Brain microvascular endothelial cell (primary cell): ENCODE measurements around the gene VSIG10L.

Experiments
- DNase-seq: peaks from one replicate; pipeline ENCODE4 v3.0.0-alpha.2; 2020
- H3K27ac ChIP-seq: fragments of 250-450 bp; sonication (Bioruptor Pico); 2 replicates; pipeline ENCODE4 v1.5.1; 2020; ENCODE audit warnings: mild to moderate bottlenecking, moderate library complexity
- H3K27me3 ChIP-seq: fragments of 250-450 bp; sonication (Bioruptor Pico); replicated peaks from 2 replicates; pipeline ENCODE4 v1.5.1; 2020; ENCODE audit warnings: mild to moderate bottlenecking
- H3K36me3 ChIP-seq: fragments of 250-450 bp; sonication (Bioruptor Pico); replicated peaks from 2 replicates; pipeline ENCODE4 v1.5.1; 2020; ENCODE audit warnings: mild to moderate bottlenecking
- H3K4me3 ChIP-seq: 2 replicates; pipeline ENCODE4 v1.5.1; 2011; ENCODE audit warnings: low read depth, mild to moderate bottlenecking, control low read depth, low read length, moderate library complexity
- in situ Hi-C: cut with HindIII; loops from 2 replicates; pipeline ENCODE4 v1.10.0; 2017; ENCODE audit warnings: low sequenced_read_pairs, low pct_ligation_motif_present
- TF ChIP-seq, protein P1 (sequence below): IDR thresholded peaks from 2 replicates; pipeline ENCODE4 v1.5.1; 2011; ENCODE audit warnings: low read depth, mild to moderate bottlenecking, moderate library complexity, low read length, control low read depth, inconsistent platforms; ENCODE audit errors: missing control alignments

Gene VSIG10L

GRCh38 chr19:51337861-51338562 is 3.9 kb downstream of the VSIG10L start:
- no peak for DNase-seq
- TF ChIP-seq, protein P1, sequence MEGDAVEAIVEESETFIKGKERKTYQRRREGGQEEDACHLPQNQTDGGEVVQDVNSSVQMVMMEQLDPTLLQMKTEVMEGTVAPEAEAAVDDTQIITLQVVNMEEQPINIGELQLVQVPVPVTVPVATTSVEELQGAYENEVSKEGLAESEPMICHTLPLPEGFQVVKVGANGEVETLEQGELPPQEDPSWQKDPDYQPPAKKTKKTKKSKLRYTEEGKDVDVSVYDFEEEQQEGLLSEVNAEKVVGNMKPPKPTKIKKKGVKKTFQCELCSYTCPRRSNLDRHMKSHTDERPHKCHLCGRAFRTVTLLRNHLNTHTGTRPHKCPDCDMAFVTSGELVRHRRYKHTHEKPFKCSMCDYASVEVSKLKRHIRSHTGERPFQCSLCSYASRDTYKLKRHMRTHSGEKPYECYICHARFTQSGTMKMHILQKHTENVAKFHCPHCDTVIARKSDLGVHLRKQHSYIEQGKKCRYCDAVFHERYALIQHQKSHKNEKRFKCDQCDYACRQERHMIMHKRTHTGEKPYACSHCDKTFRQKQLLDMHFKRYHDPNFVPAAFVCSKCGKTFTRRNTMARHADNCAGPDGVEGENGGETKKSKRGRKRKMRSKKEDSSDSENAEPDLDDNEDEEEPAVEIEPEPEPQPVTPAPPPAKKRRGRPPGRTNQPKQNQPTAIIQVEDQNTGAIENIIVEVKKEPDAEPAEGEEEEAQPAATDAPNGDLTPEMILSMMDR = no peak
- in situ Hi-C loops = no loop called here
- H3K27ac ChIP-seq = no peak overlapping the region
- no peaks in the 10 kb centered on the region for H3K36me3 ChIP-seq
- no peaks in the 10 kb centered on the region for H3K27me3 ChIP-seq
- no peak overlapping the region for H3K4me3 ChIP-seq

DNA sequence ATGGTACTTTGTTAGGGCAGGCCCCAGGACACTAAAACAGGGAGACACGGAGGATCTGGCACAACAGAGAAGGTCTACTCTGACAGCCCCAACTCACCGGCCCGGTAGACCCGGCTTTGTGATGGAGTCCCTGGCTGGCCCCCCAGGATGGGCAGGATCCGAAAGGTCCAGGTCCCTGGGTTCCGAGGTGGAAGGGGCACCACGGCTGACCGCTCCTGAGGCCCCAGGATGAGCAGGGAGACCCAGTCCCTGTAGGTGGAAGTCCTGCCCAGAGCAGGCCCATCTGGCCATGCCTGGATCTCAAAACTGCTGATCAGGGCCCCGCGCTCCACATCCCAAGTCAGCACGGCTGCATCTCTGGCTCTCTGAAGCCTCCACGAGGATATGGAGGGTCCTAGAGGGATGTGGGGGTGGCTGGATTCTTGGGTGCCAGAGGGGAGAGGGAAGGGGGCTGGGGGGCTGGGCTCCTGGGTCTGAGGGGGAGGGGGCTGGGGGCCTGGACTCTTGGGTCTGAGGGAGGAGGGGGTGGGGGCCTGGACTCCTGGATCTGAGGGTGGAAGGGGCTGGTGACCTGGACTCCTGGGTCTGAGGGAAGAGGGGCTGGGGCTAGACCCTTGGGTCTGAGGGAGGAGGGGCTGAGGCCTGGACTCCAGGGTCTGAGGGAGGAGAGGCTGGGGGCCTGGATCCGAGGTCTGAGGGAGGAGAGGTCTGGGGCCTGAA is 4.6 kb downstream of the VSIG10L start:
- DNase-seq = no peak
- Histone ChIP-seq H3K36me3 (no peaks in the 10 kb centered on the region), H3K4me3 (no peak overlapping the region), H3K27me3 (no peaks in the 10 kb centered on the region), H3K27ac (no peak overlapping the region)
- TF ChIP-seq, protein P1 = no peak
- in situ Hi-C loops = no loop called here

- in situ Hi-C loops = no loop called here
- H3K36me3 ChIP-seq = no peaks in the 10 kb centered on the region
- no peaks in the 10 kb centered on the region for H3K27me3 ChIP-seq
- DNase-seq = no peak
- H3K4me3 ChIP-seq = no peak overlapping the region
- TF ChIP-seq, protein P1 = no peak
- no peak overlapping the region for H3K27ac ChIP-seq
Observed at GRCh38 chr19:51333836-51334460, 8.0 kb downstream of the VSIG10L start.

GRCh38 chr19:51331716-51332115 is 10.2 kb downstream of the VSIG10L start:
- in situ Hi-C loops = no loop called here

DNA sequence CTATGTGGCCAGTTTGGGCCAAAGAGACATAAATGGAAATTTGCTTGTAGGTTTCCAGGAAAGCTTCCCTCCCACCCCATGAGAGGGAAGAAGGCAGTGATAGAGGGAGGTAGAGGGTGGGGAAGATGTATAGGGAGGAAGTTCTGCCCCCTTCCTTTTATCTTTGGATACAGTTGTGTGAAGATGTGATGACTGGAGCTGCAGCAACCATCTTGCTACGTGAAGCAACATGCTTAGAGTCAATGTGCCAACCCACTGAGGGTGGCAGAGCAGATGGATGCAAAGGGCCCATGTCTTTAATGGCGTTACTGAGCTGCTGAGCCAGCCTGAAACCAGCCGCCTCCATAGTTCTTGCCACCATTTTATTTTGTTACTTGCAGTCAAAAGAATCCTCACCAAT is 10.7 kb downstream of the VSIG10L start:
- in situ Hi-C loops = no loop called here
- H3K36me3 ChIP-seq = no peaks in the 10 kb centered on the region

More at GRCh38 chr19:51331716-51332115, 10.2 kb downstream of the VSIG10L start:
- Histone ChIP-seq H3K4me3 (no peak overlapping the region), H3K27ac (no peak overlapping the region), H3K36me3 (no peaks in the 10 kb centered on the region), H3K27me3 (peaks cover 7% of the 10 kb centered on the region)
- no peak for DNase-seq
- TF ChIP-seq, protein P1 = no peak

More for the DNA sequence above, 10.7 kb downstream of the VSIG10L start:
- H3K27me3 ChIP-seq = peaks cover 7% of the 10 kb centered on the region
- TF ChIP-seq, protein P1 = no peak
- no peak for DNase-seq
- H3K27ac ChIP-seq = no peak overlapping the region
- H3K4me3 ChIP-seq = no peak overlapping the region
